Chondrocyte (in vitro differentiated cells): ENCODE measurements around the gene STARD4. TPM values are rescaled to one million over a fixed set of nuclear protein-coding genes. Genes with fewer than 3 reads are reported as not detected.

Source experiments
- DNase-seq: peaks from one replicate; pipeline ENCODE4 v3.0.0; 2021; ENCODE audit warnings: mixed read lengths, low spot score
- H3K27ac Mint-ChIP-seq: one replicate; pipeline ENCODE4 v1.8.0; 2021; ENCODE audit warnings: mild to moderate bottlenecking, moderate library complexity, mixed read lengths; ENCODE audit not compliant: unreplicated experiment
- H3K27me3 Mint-ChIP-seq: 2 replicates; pipeline ENCODE4 v1.8.0; 2021; ENCODE audit warnings: low read depth, mixed read lengths
- H3K36me3 Mint-ChIP-seq: 2 replicates; pipeline ENCODE4 v1.8.0; 2021; ENCODE audit warnings: low read depth, mixed read lengths
- H3K4me1 Mint-ChIP-seq: 2 replicates; pipeline ENCODE4 v1.8.0; 2021; ENCODE audit warnings: low read depth, mild to moderate bottlenecking, mixed read lengths
- H3K4me3 Mint-ChIP-seq: one replicate; pipeline ENCODE4 v1.8.0; 2021; ENCODE audit warnings: mild to moderate bottlenecking, moderate library complexity, mixed read lengths; ENCODE audit not compliant: unreplicated experiment
- H3K9me3 Mint-ChIP-seq: 2 replicates; pipeline ENCODE4 v1.8.0; 2021; ENCODE audit warnings: low read depth, mixed read lengths
- total RNA-seq: library from RNA; stranded (reverse); gene quantifications from 3 replicates; pipeline ENCODE4 v1.2.1, GENCODE V29; 2021
- TF ChIP-seq, protein P1 (sequence below): fragments of 200-600 bp; sonication (generic); IDR thresholded peaks from 2 replicates; pipeline ENCODE4 v1.5.0; 2021; ENCODE audit warnings: antibody characterized with exemption, mild to moderate bottlenecking, moderate library complexity

The STARD4 gene
- total RNA-seq, 1 donor from 2014 or later, result 69.6 TPM

- Mint-ChIP-seq H3K27ac (no peak overlapping the region), H3K4me1 (peaks cover 32% of the 10 kb centered on the region), H3K27me3 (no peaks in the 10 kb centered on the region), H3K36me3 (peaks cover 11% of the 10 kb centered on the region), H3K4me3 (no peak overlapping the region), H3K9me3 (peaks cover 19% of the 10 kb centered on the region)
- no peak for DNase-seq
- TF ChIP-seq, protein P1, sequence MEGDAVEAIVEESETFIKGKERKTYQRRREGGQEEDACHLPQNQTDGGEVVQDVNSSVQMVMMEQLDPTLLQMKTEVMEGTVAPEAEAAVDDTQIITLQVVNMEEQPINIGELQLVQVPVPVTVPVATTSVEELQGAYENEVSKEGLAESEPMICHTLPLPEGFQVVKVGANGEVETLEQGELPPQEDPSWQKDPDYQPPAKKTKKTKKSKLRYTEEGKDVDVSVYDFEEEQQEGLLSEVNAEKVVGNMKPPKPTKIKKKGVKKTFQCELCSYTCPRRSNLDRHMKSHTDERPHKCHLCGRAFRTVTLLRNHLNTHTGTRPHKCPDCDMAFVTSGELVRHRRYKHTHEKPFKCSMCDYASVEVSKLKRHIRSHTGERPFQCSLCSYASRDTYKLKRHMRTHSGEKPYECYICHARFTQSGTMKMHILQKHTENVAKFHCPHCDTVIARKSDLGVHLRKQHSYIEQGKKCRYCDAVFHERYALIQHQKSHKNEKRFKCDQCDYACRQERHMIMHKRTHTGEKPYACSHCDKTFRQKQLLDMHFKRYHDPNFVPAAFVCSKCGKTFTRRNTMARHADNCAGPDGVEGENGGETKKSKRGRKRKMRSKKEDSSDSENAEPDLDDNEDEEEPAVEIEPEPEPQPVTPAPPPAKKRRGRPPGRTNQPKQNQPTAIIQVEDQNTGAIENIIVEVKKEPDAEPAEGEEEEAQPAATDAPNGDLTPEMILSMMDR, result no peak
Measured at GRCh38 chr5:111555760-111556159, 43.4 kb upstream of the STARD4 start.

GRCh38 chr5:111553868-111554267, 41.5 kb upstream of the STARD4 start:
- DNase-seq, result no peak
- Mint-ChIP-seq H3K27me3 (no peaks in the 10 kb centered on the region), H3K4me3 (no peak overlapping the region), H3K27ac (no peak overlapping the region), H3K4me1 (peaks cover 42% of the 10 kb centered on the region), H3K36me3 (no peaks in the 10 kb centered on the region), H3K9me3 (peaks cover 6% of the 10 kb centered on the region)
- TF ChIP-seq, protein P1, result no peak

DNA sequence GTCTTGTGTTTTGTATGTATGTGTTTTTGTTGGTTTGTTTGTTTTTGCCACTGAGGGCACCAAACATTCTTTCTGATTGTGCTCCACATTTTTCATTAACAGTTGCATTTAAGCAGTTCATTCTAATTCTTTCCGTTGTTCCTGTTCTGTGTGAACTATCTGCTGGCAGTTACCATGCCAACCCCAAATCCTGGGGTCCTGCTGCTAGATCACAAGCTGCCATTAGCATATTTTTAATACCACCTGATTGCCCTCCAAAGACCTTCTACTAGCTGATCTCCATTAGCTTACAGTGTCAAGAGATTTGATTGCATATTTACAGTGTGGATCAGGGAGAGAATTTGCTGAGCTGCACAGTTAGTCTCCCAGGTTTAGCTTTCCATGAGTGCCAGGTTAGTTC, 40.6 kb upstream of the STARD4 start:
- TF ChIP-seq, protein P1, result no peak
- peaks cover 42% of the 10 kb centered on the region for H3K4me1 Mint-ChIP-seq
- H3K36me3 Mint-ChIP-seq, result no peaks in the 10 kb centered on the region

DNA sequence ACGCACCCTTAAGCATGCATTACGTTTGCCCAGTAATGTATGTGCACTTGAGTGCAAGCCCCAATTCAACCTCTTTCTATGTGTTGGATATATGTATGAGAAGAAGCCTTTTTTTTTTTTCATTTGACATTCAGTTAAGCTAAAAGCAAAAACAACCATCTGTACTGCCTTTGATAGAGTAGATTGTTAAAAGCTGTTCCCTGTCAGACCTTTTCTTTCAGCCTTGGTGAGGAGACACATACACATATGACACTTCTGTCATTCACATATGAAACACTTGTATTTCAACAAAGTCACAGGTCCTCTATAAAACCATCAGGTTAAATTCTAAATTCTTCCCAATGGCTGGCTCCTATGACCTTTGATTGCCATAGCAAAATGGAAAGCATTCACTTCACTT, 40.2 kb upstream of the STARD4 start:
- H3K4me3 Mint-ChIP-seq, result no peak overlapping the region
- DNase-seq, result no peak
- no peaks in the 10 kb centered on the region for H3K27me3 Mint-ChIP-seq
- H3K9me3 Mint-ChIP-seq, result peaks cover 4% of the 10 kb centered on the region
- TF ChIP-seq, protein P1, result no peak
- H3K4me1 Mint-ChIP-seq, result peaks cover 42% of the 10 kb centered on the region
- H3K36me3 Mint-ChIP-seq, result no peaks in the 10 kb centered on the region
- H3K27ac Mint-ChIP-seq, result no peak overlapping the region

More for the DNA sequence above, 40.6 kb upstream of the STARD4 start:
- no peak overlapping the region for H3K27ac Mint-ChIP-seq
- H3K27me3 Mint-ChIP-seq, result no peaks in the 10 kb centered on the region
- no peak for DNase-seq
- peaks cover 6% of the 10 kb centered on the region for H3K9me3 Mint-ChIP-seq
- no peak overlapping the region for H3K4me3 Mint-ChIP-seq

DNA sequence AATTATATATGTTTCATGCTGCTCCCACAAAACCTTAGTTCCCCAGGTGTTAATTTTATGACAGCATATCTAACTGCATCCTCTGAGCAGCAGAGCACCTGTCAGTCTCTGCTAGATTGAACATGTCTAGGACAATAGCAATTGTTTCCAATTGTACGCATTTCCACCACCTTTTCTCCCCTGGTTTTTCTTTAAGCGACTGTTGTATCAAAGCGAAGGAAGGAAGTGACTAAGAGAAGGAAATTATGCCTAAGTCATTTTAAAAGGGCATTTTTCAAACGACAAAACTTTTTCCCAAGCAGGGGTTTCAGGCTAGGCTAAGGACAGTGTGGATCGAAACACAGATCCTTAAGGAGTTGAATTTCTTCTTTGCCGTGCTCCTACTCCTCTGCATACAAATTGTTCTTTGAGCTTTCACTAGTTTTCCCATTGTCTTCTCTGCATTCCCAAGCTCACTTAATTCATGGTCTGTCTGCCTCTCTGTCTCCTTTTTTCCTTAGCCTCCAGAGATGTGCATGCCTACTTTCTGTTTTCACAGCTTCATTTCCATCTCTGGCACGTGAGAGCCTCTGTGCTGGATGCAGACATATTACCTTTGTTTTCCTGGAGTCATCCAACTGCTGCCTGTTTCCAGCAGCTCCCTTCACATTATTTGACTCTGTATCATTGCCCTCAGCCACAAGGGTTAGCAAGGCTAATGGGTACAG, 39.4 kb upstream of the STARD4 start:
- Mint-ChIP-seq H3K27ac (peak overlapping the region; percentile 84), H3K9me3 (peaks cover 3% of the 10 kb centered on the region), H3K4me3 (no peak overlapping the region), H3K27me3 (no peaks in the 10 kb centered on the region), H3K4me1 (peaks cover 36% of the 10 kb centered on the region), H3K36me3 (no peaks in the 10 kb centered on the region)
- no peak for DNase-seq
- TF ChIP-seq, protein P1, result no peak
